ENCODE measurements around the gene PRDM16. TPM values are rescaled to one million over a fixed set of nuclear protein-coding genes. Genes with fewer than 3 reads are reported as not detected.
A peak's percentile ranks its signal among the peaks of the same experiment; 100 is the strongest.

Gene PRDM16
- total and polyA plus RNA-seq, 2 of the 8 experiments (the other 6 are each of a cell fraction or from before 2014, with no cell fraction given) = 0.39 to 0.43 TPM

- WGBS, 2 experiments (ENCODE audit: extremely low coverage in 1 of 2, insufficient coverage in 1 of 2, insufficient read length in 1 of 2, insufficient replicate concordance in 2 of 2, low coverage in 1 of 2, low lambda C conversion rate in 2 of 2, missing lambda C conversion rate in 1 of 2) = 91% methylated on average over 9 of the region's 12 CpGs; no CpG with 5 or more reads in 1 of the 2 experiments
These were observed 156.7 kb downstream of the PRDM16 start for GRCh38 chr1:3225661-3226060.

More at GRCh38 chr1:3225661-3226060, 156.7 kb downstream of the PRDM16 start:
- H2AK5ac ChIP-seq (ENCODE audit: low read depth, low read length) = no peak overlapping the region
- H3K56ac ChIP-seq (replicated peaks; ENCODE audit: insufficient read length, low read depth, low read length) = no peak overlapping the region
- H4K91ac ChIP-seq (replicated peaks; ENCODE audit: insufficient read length, low read length) = no peak overlapping the region
- no peak overlapping the region for H3K18ac ChIP-seq (ENCODE audit: extremely low read depth, low read length)
- H3K36me3 ChIP-seq (ENCODE audit: control insufficient read depth in 2 of 4, insufficient read depth in 4 of 4, low read length in 3 of 4) = no peaks in the 10 kb centered on the region
- no peak overlapping the region for H3K14ac ChIP-seq (ENCODE audit: insufficient read length)
- H3K27ac ChIP-seq (ENCODE audit: low read depth, low read length) = no peak overlapping the region
- H3K79me2 ChIP-seq (ENCODE audit: control insufficient read depth in 1 of 2, insufficient read depth in 2 of 2, low read length in 2 of 2) = no peaks in the 10 kb centered on the region
- H4K8ac ChIP-seq (ENCODE audit: extremely low read depth, insufficient read depth, low read length) = no peak overlapping the region; the same call in 1 of the 2 replicates
- H4K20me1 ChIP-seq (replicated peaks in 1 of 2; ENCODE audit: control insufficient read depth in 1 of 2, insufficient read depth in 2 of 2, low read length in 2 of 2) = no peaks in the 10 kb centered on the region
- no peak for FAIRE-seq
- no peak overlapping the region for H2BK20ac ChIP-seq (ENCODE audit: low read length)
- no peaks in the 10 kb centered on the region for H3K23me2 ChIP-seq (ENCODE audit: low read depth, low read length)
- ChIA-PET CTCF (ENCODE audit: partially characterized antibody) (interaction anchor here (0.6 kb wide), 1 partner anchor 53 kb away, joined by 3 read pairs; no protein-coding TSS in a partner anchor), POLR2A (ENCODE audit: partially characterized antibody) (interaction anchor here (0.7 kb wide), 1 partner anchor 8 kb away, joined by 3 read pairs; no protein-coding TSS in a partner anchor)
- no peaks in the 10 kb centered on the region; a peak in 1 of 7 replicates for H3K27me3 ChIP-seq (replicated peaks in 1 of 4; ENCODE audit: control insufficient read depth in 3 of 4, extremely low read depth in 1 of 4, insufficient read depth in 3 of 4, low read length in 3 of 4)
- no peak for DNase-seq (ENCODE audit: low read depth in 1 of 2, low spot score in 2 of 2)
- no peak overlapping the region for H3K23ac ChIP-seq (ENCODE audit: insufficient read length)
- no peak for TF ChIP-seq CTBP2 (IDR thresholded peaks at IDR 0.05; ENCODE audit: borderline replicate concordance, insufficient read depth, insufficient read length, low read length)
- no peak for TF ChIP-seq SP2 (IDR thresholded peaks at IDR 0.05; ENCODE audit: low read length)
- TF ChIP-seq JUND (IDR thresholded peaks at IDR 0.05; ENCODE audit: low read length) = no peak
- TF ChIP-seq PHF8 (conservative IDR thresholded peaks at IDR 0.05; ENCODE audit: low read depth, low read length) = no peak
- TF ChIP-seq EZH2 (IDR thresholded peaks at IDR 0.05; ENCODE audit: low read depth, low read length, severe bottlenecking) = no peak
- TF ChIP-seq EGR1 (IDR thresholded peaks at IDR 0.05; ENCODE audit: borderline replicate concordance, low read depth, low read length) = no peak
- H3K4ac ChIP-seq (replicated peaks; ENCODE audit: insufficient read length, low read depth, low read length) = no peak overlapping the region
- H2BK120ac ChIP-seq (replicated peaks; ENCODE audit: low read depth, low read length) = no peak overlapping the region
- no peak overlapping the region for H3K4me2 ChIP-seq (ENCODE audit: insufficient read depth in 1 of 2, low read depth in 2 of 2, low read length in 2 of 2)
- no peak overlapping the region for H2AFZ ChIP-seq (ENCODE audit: low read length)
- H2BK12ac ChIP-seq (ENCODE audit: low read depth, low read length) = no peak overlapping the region
- H3K4me1 ChIP-seq (replicated peaks in 1 of 4; ENCODE audit: control insufficient read depth in 3 of 4, insufficient read depth in 4 of 4, low read length in 3 of 4) = peaks cover 0 to 7% (median 4%) of the 10 kb centered on the region in 4 experiments; a peak in 4 of 7 replicates
- no peak overlapping the region for H2BK5ac ChIP-seq (ENCODE audit: low read depth, low read length)
- no peaks in the 10 kb centered on the region for H3K9me3 ChIP-seq (ENCODE audit: insufficient read depth in 2 of 2, low read depth in 1 of 2, low read length in 1 of 2)
- H3K4me3 ChIP-seq (ENCODE audit: extremely low read depth in 1 of 4, insufficient read depth in 2 of 4, low read depth in 3 of 4, low read length in 4 of 4) = no peak overlapping the region
- H2BK15ac ChIP-seq (ENCODE audit: low read length) = no peak overlapping the region
- H3K79me1 ChIP-seq (ENCODE audit: low read depth, low read length) = no peaks in the 10 kb centered on the region
- H4K5ac ChIP-seq (ENCODE audit: insufficient read length, low read depth, low read length) = no peak overlapping the region
- H3K9ac ChIP-seq (replicated peaks in 1 of 4; ENCODE audit: extremely low read depth in 1 of 4, low read depth in 3 of 4, low read length in 3 of 4) = 0 out of 7 replicates have a peak overlapping the region, but pooled peaks of 1 of the 4 experiments have one; percentile 10

Measured in H1 (cell line).